ENCODE measurements around the gene EXOC4. TPM values are rescaled to one million over a fixed set of nuclear protein-coding genes. Genes with fewer than 3 reads are reported as not detected.
A peak's percentile ranks its signal among the peaks of the same experiment; 100 is the strongest.

The EXOC4 gene
- total and polyA plus RNA-seq, 2 donors from 2014 or later = 22.8 to 78.7 TPM

DNA sequence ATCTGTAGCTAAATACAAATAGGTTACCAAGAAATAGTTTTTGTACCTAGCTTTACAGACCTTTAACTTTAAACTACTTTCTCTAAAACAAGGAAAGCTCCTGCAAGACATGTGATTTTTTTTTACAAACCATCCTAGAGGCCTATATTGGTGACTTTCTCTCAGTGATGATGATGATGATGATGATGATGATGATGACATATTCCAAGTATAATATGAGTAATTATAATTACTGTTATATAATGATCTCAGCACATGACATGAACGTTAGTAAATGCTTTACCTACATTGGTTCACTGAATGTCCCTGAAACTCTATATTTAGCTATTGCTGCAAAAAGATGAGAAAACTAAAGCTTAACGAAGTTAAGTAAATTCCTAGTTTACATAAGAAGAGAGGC, 766.4 kb downstream of the EXOC4 start:
- H3K4me3 ChIP-seq (ENCODE audit: low read length in 3 of 3) = no peak overlapping the region
- DNase-seq = no peak
- H3K9me3 ChIP-seq (ENCODE audit: control insufficient read depth in 2 of 3, insufficient read depth in 1 of 3, low read length in 3 of 3) = no peaks in the 10 kb centered on the region
- no peak for FAIRE-seq
- TF ChIP-seq, protein P1, sequence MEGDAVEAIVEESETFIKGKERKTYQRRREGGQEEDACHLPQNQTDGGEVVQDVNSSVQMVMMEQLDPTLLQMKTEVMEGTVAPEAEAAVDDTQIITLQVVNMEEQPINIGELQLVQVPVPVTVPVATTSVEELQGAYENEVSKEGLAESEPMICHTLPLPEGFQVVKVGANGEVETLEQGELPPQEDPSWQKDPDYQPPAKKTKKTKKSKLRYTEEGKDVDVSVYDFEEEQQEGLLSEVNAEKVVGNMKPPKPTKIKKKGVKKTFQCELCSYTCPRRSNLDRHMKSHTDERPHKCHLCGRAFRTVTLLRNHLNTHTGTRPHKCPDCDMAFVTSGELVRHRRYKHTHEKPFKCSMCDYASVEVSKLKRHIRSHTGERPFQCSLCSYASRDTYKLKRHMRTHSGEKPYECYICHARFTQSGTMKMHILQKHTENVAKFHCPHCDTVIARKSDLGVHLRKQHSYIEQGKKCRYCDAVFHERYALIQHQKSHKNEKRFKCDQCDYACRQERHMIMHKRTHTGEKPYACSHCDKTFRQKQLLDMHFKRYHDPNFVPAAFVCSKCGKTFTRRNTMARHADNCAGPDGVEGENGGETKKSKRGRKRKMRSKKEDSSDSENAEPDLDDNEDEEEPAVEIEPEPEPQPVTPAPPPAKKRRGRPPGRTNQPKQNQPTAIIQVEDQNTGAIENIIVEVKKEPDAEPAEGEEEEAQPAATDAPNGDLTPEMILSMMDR (IDR thresholded peaks at IDR 0.05; ENCODE audit: borderline replicate concordance, extremely low read depth, insufficient read depth) = no peak
- H3K4me1 ChIP-seq (ENCODE audit: control insufficient read depth in 2 of 3, insufficient read depth in 2 of 3, low read depth in 1 of 3, low read length in 3 of 3) = no peaks in the 10 kb centered on the region
- no peak overlapping the region for H3K27ac ChIP-seq (ENCODE audit: low read depth in 2 of 2, low read length in 2 of 2)
- H3K9ac ChIP-seq (ENCODE audit: low read length in 3 of 3) = no peak overlapping the region
- no peaks in the 10 kb centered on the region for H3K36me3 ChIP-seq (ENCODE audit: control insufficient read depth in 2 of 3, insufficient read depth in 3 of 3, low read length in 3 of 3)
- intact Hi-C loops (cut with DNase I) = no loop called here
- no peaks in the 10 kb centered on the region for H3K27me3 ChIP-seq (ENCODE audit: control insufficient read depth, insufficient read depth, low read length)

DNA sequence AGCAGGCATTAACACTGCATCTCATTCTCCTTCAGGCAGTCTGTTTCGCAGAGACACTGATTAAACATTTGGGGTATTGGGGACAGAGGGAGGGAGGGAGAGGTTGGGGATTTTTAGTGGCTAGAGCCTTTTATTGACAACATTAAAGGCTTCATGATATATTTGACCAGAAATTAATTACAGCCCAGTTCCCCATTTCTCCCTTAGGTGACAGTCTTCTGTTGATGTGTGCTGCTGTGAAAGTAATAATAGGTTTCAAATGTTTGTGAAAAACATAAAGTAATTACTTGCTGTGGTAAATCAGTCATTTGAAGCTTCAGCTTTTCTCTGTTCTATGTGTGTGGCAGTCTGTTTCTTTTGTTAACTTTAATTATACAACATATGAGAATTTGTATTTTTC, 769.0 kb downstream of the EXOC4 start:
- intact Hi-C loops (cut with DNase I) = no loop called here
- Histone ChIP-seq H3K9ac (ENCODE audit: low read length in 3 of 3) (no peak overlapping the region), H3K9me3 (ENCODE audit: control insufficient read depth in 2 of 3, insufficient read depth in 1 of 3, low read length in 3 of 3) (no peaks in the 10 kb centered on the region), H3K4me1 (ENCODE audit: control insufficient read depth in 2 of 3, insufficient read depth in 2 of 3, low read depth in 1 of 3, low read length in 3 of 3) (no peaks in the 10 kb centered on the region), H3K4me3 (ENCODE audit: low read length in 3 of 3) (no peak overlapping the region), H3K36me3 (ENCODE audit: control insufficient read depth in 2 of 3, insufficient read depth in 3 of 3, low read length in 3 of 3) (no peaks in the 10 kb centered on the region), H3K27ac (ENCODE audit: low read depth in 2 of 2, low read length in 2 of 2) (no peak overlapping the region), H3K27me3 (ENCODE audit: control insufficient read depth, insufficient read depth, low read length) (no peaks in the 10 kb centered on the region)
- DNase-seq = no peak
- no peak for FAIRE-seq
- TF ChIP-seq, protein P1 (IDR thresholded peaks at IDR 0.05; ENCODE audit: borderline replicate concordance, extremely low read depth, insufficient read depth) = no peak

DNA sequence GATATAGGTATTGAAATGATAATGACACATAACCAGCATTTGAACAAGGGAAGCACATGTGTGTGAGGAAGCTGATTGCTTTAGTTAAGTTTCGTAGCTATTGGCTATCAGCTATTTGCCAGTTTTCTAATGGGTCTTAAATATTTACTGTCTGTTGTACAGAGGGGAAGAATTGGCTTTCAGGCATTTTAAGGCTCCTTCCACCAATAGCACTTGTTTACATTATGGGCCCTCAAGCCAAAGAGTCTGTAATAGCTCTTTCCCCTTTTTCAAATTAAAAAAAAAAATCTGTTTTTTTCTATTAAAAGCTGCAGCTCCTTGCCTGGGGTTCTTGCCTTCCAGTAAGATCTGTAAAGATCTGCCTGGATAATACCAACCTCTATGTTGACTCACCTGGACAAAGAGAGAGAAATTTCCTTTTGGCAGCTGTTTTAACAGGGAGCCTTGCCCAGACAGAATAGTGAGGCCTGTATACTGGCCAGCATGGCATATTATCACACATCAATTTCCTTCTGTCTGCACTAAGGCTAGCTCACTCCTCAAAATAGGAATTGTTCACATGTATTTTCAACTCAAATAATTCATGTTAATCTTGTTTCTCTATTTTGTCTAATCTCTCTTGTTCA, 769.5 kb downstream of the EXOC4 start:
- no peaks in the 10 kb centered on the region for H3K36me3 ChIP-seq (ENCODE audit: control insufficient read depth in 2 of 3, insufficient read depth in 3 of 3, low read length in 3 of 3)
- no peaks in the 10 kb centered on the region for H3K4me1 ChIP-seq (ENCODE audit: control insufficient read depth in 2 of 3, insufficient read depth in 2 of 3, low read depth in 1 of 3, low read length in 3 of 3)
- no peak overlapping the region for H3K9ac ChIP-seq (ENCODE audit: low read length in 3 of 3)
- no peak for FAIRE-seq
- TF ChIP-seq, protein P1 (IDR thresholded peaks at IDR 0.05; ENCODE audit: borderline replicate concordance, extremely low read depth, insufficient read depth) = no peak
- DNase-seq = no peak
- H3K27me3 ChIP-seq (ENCODE audit: control insufficient read depth, insufficient read depth, low read length) = no peaks in the 10 kb centered on the region
- intact Hi-C loops (cut with DNase I) = no loop called here
- H3K4me3 ChIP-seq (ENCODE audit: low read length in 3 of 3) = no peak overlapping the region
- H3K27ac ChIP-seq (ENCODE audit: low read depth in 2 of 2, low read length in 2 of 2) = no peak overlapping the region
- no peaks in the 10 kb centered on the region for H3K9me3 ChIP-seq (ENCODE audit: control insufficient read depth in 2 of 3, insufficient read depth in 1 of 3, low read length in 3 of 3)

DNA sequence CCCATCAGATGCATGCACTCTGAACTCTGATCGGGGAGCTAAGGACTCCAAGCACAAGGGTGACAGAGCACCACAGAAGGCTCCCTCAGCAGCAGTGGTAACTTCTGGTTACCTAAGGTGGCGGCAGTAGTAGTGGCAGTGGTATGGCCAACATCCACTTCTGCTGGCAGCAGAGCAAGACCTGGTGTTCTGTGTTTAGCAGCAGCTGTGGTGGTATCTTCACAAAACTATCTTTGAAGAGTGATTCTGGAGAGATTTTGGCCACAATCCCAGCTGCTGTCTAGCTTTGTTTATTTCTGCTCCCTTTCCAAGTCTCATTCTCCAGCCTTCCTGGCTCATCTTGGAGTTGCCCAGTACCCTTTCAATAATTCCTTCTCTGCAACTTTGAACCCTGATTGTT, 771.9 kb downstream of the EXOC4 start:
- intact Hi-C loops (cut with DNase I) = no loop called here
- no peak for FAIRE-seq

More for the DNA sequence above, 771.9 kb downstream of the EXOC4 start:
- no peak overlapping the region for H3K9ac ChIP-seq (ENCODE audit: low read length in 3 of 3)
- H3K4me3 ChIP-seq (ENCODE audit: low read length in 3 of 3) = no peak overlapping the region
- DNase-seq = peak in 1 of 5 donors; percentile 19
- TF ChIP-seq, protein P1 (IDR thresholded peaks at IDR 0.05; ENCODE audit: borderline replicate concordance, extremely low read depth, insufficient read depth) = no peak
- H3K9me3 ChIP-seq (ENCODE audit: control insufficient read depth in 2 of 3, insufficient read depth in 1 of 3, low read length in 3 of 3) = no peaks in the 10 kb centered on the region
- H3K27me3 ChIP-seq (ENCODE audit: control insufficient read depth, insufficient read depth, low read length) = no peaks in the 10 kb centered on the region
- no peak overlapping the region for H3K27ac ChIP-seq (ENCODE audit: low read depth in 2 of 2, low read length in 2 of 2)
- no peaks in the 10 kb centered on the region for H3K36me3 ChIP-seq (ENCODE audit: control insufficient read depth in 2 of 3, insufficient read depth in 3 of 3, low read length in 3 of 3)
- H3K4me1 ChIP-seq (ENCODE audit: control insufficient read depth in 2 of 3, insufficient read depth in 2 of 3, low read depth in 1 of 3, low read length in 3 of 3) = no peaks in the 10 kb centered on the region

Measured in kidney (tissue), 14 donors.